ENCODE data around the gene NDP.

Gene NDP

GRCh38 chrX:43968359-43968781 lies 4.8 kb downstream of the NDP start:
- Histone ChIP-seq H3K9me3 (ENCODE audit: control insufficient read depth, insufficient read depth, low read depth, low read length) (no peaks in the 10 kb centered on the region), H3K4me3 (ENCODE audit: low read depth, low read length) (no peak overlapping the region), H3K36me3 (ENCODE audit: control insufficient read depth in 2 of 2, insufficient read depth in 1 of 2, low read length in 2 of 2) (no peaks in the 10 kb centered on the region), H3K4me1 (ENCODE audit: control insufficient read depth, insufficient read depth, low read length) (no peaks in the 10 kb centered on the region), H3K27ac (ENCODE audit: extremely low read depth, low read depth, low read length) (no peak overlapping the region)
- ChIA-PET POLR2A (no interaction called here), CTCF (interaction anchor here (1.9 kb wide), 1 partner anchor 10 kb away, joined by 7 read pairs; no protein-coding TSS in a partner anchor)
- TF ChIP-seq ZSCAN18 (tag by site-specific recombination; IDR thresholded peaks at IDR 0.05) (no peak), PRDM4 (tag by site-specific recombination; IDR thresholded peaks at IDR 0.05) (no peak), ZNF76 (tag by site-specific recombination; IDR thresholded peaks at IDR 0.05; ENCODE audit: borderline replicate concordance, low read depth) (no peak)

- H3K27ac ChIP-seq (ENCODE audit: extremely low read depth, low read depth, low read length) = no peak overlapping the region
- H3K9me3 ChIP-seq (ENCODE audit: control insufficient read depth, insufficient read depth, low read depth, low read length) = no peaks in the 10 kb centered on the region
- TF ChIP-seq ZNF776 (tag by site-specific recombination; IDR thresholded peaks at IDR 0.05; ENCODE audit: borderline replicate concordance) = no peak
- TF ChIP-seq ZNF610 (tag by site-specific recombination; IDR thresholded peaks at IDR 0.05; ENCODE audit: borderline replicate concordance) = no peak
- no peak for TF ChIP-seq INSM2 (tag by site-specific recombination; IDR thresholded peaks at IDR 0.05)
- TF ChIP-seq ZNF560 (tag by site-specific recombination; IDR thresholded peaks at IDR 0.05; ENCODE audit: borderline replicate concordance) = no peak
- no peak for TF ChIP-seq ZNF16 (tag by site-specific recombination; IDR thresholded peaks at IDR 0.05; ENCODE audit: low read depth)
- TF ChIP-seq ZNF324 (tag by site-specific recombination; IDR thresholded peaks at IDR 0.05) = no peak
- no peak for TF ChIP-seq ZNF174 (tag by site-specific recombination; IDR thresholded peaks at IDR 0.05)
- no peak for TF ChIP-seq ZNF169 (tag by site-specific recombination; IDR thresholded peaks at IDR 0.05)
- TF ChIP-seq ZBTB26 (tag by site-specific recombination; optimal IDR thresholded peaks at IDR 0.05) = no peak
- no peak for TF ChIP-seq ZNF335 (tag by site-specific recombination; conservative IDR thresholded peaks at IDR 0.05)
- no peak for TF ChIP-seq KLF8 (tag by site-specific recombination; IDR thresholded peaks at IDR 0.05)
- no peak for TF ChIP-seq ZNF292 (tag by site-specific recombination; IDR thresholded peaks at IDR 0.05; ENCODE audit: borderline replicate concordance, low read depth)
- TF ChIP-seq ZNF555 (tag by site-specific recombination; conservative IDR thresholded peaks at IDR 0.05) = no peak
- no peak overlapping the region for H3K4me3 ChIP-seq (ENCODE audit: low read depth, low read length)
- no peaks in the 10 kb centered on the region for H3K4me1 ChIP-seq (ENCODE audit: control insufficient read depth, insufficient read depth, low read length)
- POLR2A ChIA-PET = no interaction called here
- H3K36me3 ChIP-seq (ENCODE audit: control insufficient read depth in 2 of 2, insufficient read depth in 1 of 2, low read length in 2 of 2) = no peaks in the 10 kb centered on the region
- CTCF ChIA-PET = interaction anchor here (0.7 to 1.1 kb wide), 3 partner anchors 61 to 151 kb away, joined by 3 to 4 read pairs (median 3); no protein-coding TSS in a partner anchor
Observed at GRCh38 chrX:43964936-43965335, 8.3 kb downstream of the NDP start.
